HEK293 (cell line): ENCODE data around the gene MC1R.
A peak's percentile ranks its signal among the peaks of the same experiment; 100 is the strongest.

ENCODE experiments used
- CTCF ChIA-PET: fragments of 350-600 bp; formaldehyde crosslinking; extraction: SDS; loops from one replicate; lab custom pipeline; 2021; ENCODE audit warnings: antibody characterized with exemption; lab: Yijun Ruan, JAX
- POLR2A ChIA-PET: fragments of 300-600 bp; formaldehyde crosslinking; extraction: SDS; loops from one replicate; lab custom pipeline; 2020; ENCODE audit warnings: antibody characterized with exemption, inconsistent platforms; lab: Yijun Ruan, JAX
- H3K27ac ChIP-seq: fragments of 200-500 bp; sonication (Bioruptor generic); 2 replicates; pipeline ENCODE4 v1.5.1; 2014; ENCODE audit warnings: low read depth, low read length, control low read depth, inconsistent platforms; ENCODE audit errors: extremely low read depth
- H3K36me3 ChIP-seq, 2 experiments: fragments of 200-500 bp in 1 of 2; sonication (Bioruptor generic) in 1 of 2; 1 replicate in 1 of 2; 2 replicates in 1 of 2; pipeline ENCODE4 v1.5.1; 2014 to 2017; ENCODE audit warnings: inconsistent platforms in 2 of 2, low read length in 2 of 2; ENCODE audit not compliant: control insufficient read depth in 2 of 2, insufficient read depth in 1 of 2
- H3K4me1 ChIP-seq: fragments of 200-500 bp; sonication (Bioruptor generic); 2 replicates; pipeline ENCODE4 v1.5.1; 2014; ENCODE audit warnings: mild to moderate bottlenecking, low read length, inconsistent platforms; ENCODE audit not compliant: control insufficient read depth, insufficient read depth
- H3K4me3 ChIP-seq: 2 replicates; pipeline ENCODE4 v1.5.1; 2011; ENCODE audit warnings: low read depth, mild to moderate bottlenecking, control low read depth, low read length, moderate library complexity
- H3K9me3 ChIP-seq: fragments of 200-500 bp; sonication (Bioruptor generic); 2 replicates; pipeline ENCODE4 v1.5.1; 2014; ENCODE audit warnings: low read depth, low read length, inconsistent platforms; ENCODE audit not compliant: control insufficient read depth, insufficient read depth
- CTCF ChIP-seq: fragments of 450-650 bp; formaldehyde crosslinking; IDR thresholded peaks from 2 replicates; pipeline ENCODE4 v1.5.1; 2016; ENCODE audit warnings: missing biosample characterization, missing genetic modification characterization
- FEZF1 ChIP-seq: fragments of 450-650 bp; formaldehyde crosslinking; IDR thresholded peaks from 2 replicates; pipeline ENCODE4 v1.5.1; 2016; ENCODE audit warnings: missing biosample characterization, missing genetic modification characterization
- GLIS2 ChIP-seq: fragments of 450-650 bp; formaldehyde crosslinking; IDR thresholded peaks from 2 replicates; pipeline ENCODE4 v1.5.1; 2016; ENCODE audit warnings: missing biosample characterization, missing genetic modification characterization
- KLF10 ChIP-seq: fragments of 450-650 bp; IDR thresholded peaks from 2 replicates; pipeline ENCODE4 v1.5.1; 2018; ENCODE audit warnings: missing biosample characterization, mild to moderate bottlenecking, missing genetic modification characterization
- KLF17 ChIP-seq: fragments of 450-650 bp; formaldehyde crosslinking; IDR thresholded peaks from 2 replicates; pipeline ENCODE4 v1.5.1; 2016; ENCODE audit warnings: missing biosample characterization, missing genetic modification characterization
- KLF8 ChIP-seq: fragments of 450-650 bp; formaldehyde crosslinking; IDR thresholded peaks from 2 replicates; pipeline ENCODE4 v1.5.1; 2016; ENCODE audit warnings: missing biosample characterization, missing genetic modification characterization
- PBX3 ChIP-seq: sonication (generic); formaldehyde crosslinking; IDR thresholded peaks from 2 replicates; pipeline ENCODE4 v1.8.1; 2022; ENCODE audit warnings: mild to moderate bottlenecking, moderate library complexity, missing genetic modification reagents
- SCRT2 ChIP-seq: fragments of 450-650 bp; formaldehyde crosslinking; IDR thresholded peaks from 2 replicates; pipeline ENCODE4 v1.5.1; 2016; ENCODE audit warnings: missing biosample characterization, missing genetic modification characterization
- SETDB1 ChIP-seq: IDR thresholded peaks from one replicate; pipeline ENCODE4 v1.6.1; 2017; ENCODE audit warnings: mild to moderate bottlenecking, low read length, moderate library complexity, mixed read lengths; ENCODE audit not compliant: insufficient read length
- SP2 ChIP-seq: fragments of 450-650 bp; formaldehyde crosslinking; IDR thresholded peaks from 2 replicates; pipeline ENCODE4 v1.5.1; 2016; ENCODE audit warnings: missing biosample characterization, missing genetic modification characterization
- ZNF114 ChIP-seq: fragments of 450-650 bp; formaldehyde crosslinking; IDR thresholded peaks from 2 replicates; pipeline ENCODE4 v1.5.0; 2017; ENCODE audit warnings: missing biosample characterization, missing genetic modification characterization
- ZNF354C ChIP-seq: fragments of 450-650 bp; formaldehyde crosslinking; IDR thresholded peaks from 2 replicates; pipeline ENCODE4 v1.5.1; 2016; ENCODE audit warnings: missing biosample characterization, missing genetic modification characterization, low read depth, borderline replicate concordance
- ZNF530 ChIP-seq: fragments of 450-650 bp; formaldehyde crosslinking; IDR thresholded peaks from 2 replicates; pipeline ENCODE4 v1.5.1; 2016; ENCODE audit warnings: low read depth, missing biosample characterization, missing genetic modification characterization
- ZNF549 ChIP-seq: fragments of 450-650 bp; IDR thresholded peaks from 2 replicates; pipeline ENCODE4 v1.5.1; 2018; ENCODE audit warnings: missing biosample characterization, missing genetic modification characterization, mild to moderate bottlenecking, inconsistent platforms, moderate library complexity
- ZNF571 ChIP-seq: fragments of 450-650 bp; formaldehyde crosslinking; IDR thresholded peaks from 2 replicates; pipeline ENCODE4 v1.5.0; 2017; ENCODE audit warnings: missing biosample characterization, missing genetic modification characterization
- ZNF585B ChIP-seq: fragments of 450-650 bp; formaldehyde crosslinking; IDR thresholded peaks from 2 replicates; pipeline ENCODE4 v1.5.1; 2016; ENCODE audit warnings: missing biosample characterization, missing genetic modification characterization
- ZNF596 ChIP-seq: fragments of 450-650 bp; IDR thresholded peaks from 2 replicates; pipeline ENCODE4 v1.5.0; 2018; ENCODE audit warnings: missing biosample characterization, mild to moderate bottlenecking, missing genetic modification characterization, moderate library complexity
- ZNF600 ChIP-seq: fragments of 450-650 bp; formaldehyde crosslinking; IDR thresholded peaks from 2 replicates; pipeline ENCODE4 v1.5.1; 2016; ENCODE audit warnings: missing biosample characterization, missing genetic modification characterization
- ZNF610 ChIP-seq: fragments of 450-650 bp; formaldehyde crosslinking; IDR thresholded peaks from 2 replicates; pipeline ENCODE4 v1.5.1; 2016; ENCODE audit warnings: missing biosample characterization, missing genetic modification characterization, borderline replicate concordance
- ZNF660 ChIP-seq: fragments of 450-650 bp; IDR thresholded peaks from 2 replicates; pipeline ENCODE4 v1.5.1; 2018; ENCODE audit warnings: missing biosample characterization, mild to moderate bottlenecking, missing genetic modification characterization
- ZNF792 ChIP-seq: fragments of 450-650 bp; formaldehyde crosslinking; IDR thresholded peaks from 2 replicates; pipeline ENCODE4 v1.5.1; 2016; ENCODE audit warnings: missing biosample characterization, missing genetic modification characterization
- ZSCAN30 ChIP-seq: fragments of 450-650 bp; IDR thresholded peaks from 2 replicates; pipeline ENCODE4 v1.5.1; 2018; ENCODE audit warnings: missing biosample characterization, mild to moderate bottlenecking, missing genetic modification characterization, moderate library complexity
- ZSCAN4 ChIP-seq: fragments of 450-650 bp; formaldehyde crosslinking; IDR thresholded peaks from 2 replicates; pipeline ENCODE4 v1.5.1; 2017; ENCODE audit warnings: missing biosample characterization, missing genetic modification characterization
- TF ChIP-seq, protein P1 (sequence below): fragments of 450-650 bp; formaldehyde crosslinking; IDR thresholded peaks from 2 replicates; pipeline ENCODE4 v1.5.1; 2016; ENCODE audit warnings: missing biosample characterization, missing genetic modification characterization
- TF ChIP-seq, protein P2 (sequence below): fragments of 450-650 bp; formaldehyde crosslinking; IDR thresholded peaks from 2 replicates; pipeline ENCODE4 v1.5.1; 2016; ENCODE audit warnings: missing biosample characterization, missing genetic modification characterization
- TF ChIP-seq, protein P3 (sequence below): fragments of 450-650 bp; formaldehyde crosslinking; IDR thresholded peaks from 2 replicates; pipeline ENCODE4 v1.5.1; 2016; ENCODE audit warnings: missing biosample characterization, missing genetic modification characterization

The MC1R gene

DNA sequence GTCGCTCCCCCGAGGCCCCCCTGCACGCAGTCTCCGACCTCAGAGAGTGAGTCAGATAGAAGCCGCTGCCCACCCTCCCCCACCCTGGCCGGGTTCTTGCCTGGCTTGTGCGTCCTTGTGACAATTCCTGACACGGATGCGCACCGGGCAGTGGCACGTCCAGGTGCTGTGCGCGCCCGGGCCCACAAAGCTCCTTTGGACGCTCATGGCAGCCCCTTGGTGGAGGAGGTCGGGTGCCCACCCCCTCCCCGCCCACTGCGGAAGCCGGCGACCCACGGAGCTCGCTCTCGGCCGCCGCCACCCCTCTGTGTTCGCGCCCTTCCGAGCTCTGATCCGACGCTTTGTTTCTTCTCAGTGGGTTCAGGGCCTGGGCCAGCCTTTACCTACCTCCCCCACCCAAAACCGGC, 3.8 kb downstream of the MC1R start (continued):
- TF ChIP-seq, protein P1, sequence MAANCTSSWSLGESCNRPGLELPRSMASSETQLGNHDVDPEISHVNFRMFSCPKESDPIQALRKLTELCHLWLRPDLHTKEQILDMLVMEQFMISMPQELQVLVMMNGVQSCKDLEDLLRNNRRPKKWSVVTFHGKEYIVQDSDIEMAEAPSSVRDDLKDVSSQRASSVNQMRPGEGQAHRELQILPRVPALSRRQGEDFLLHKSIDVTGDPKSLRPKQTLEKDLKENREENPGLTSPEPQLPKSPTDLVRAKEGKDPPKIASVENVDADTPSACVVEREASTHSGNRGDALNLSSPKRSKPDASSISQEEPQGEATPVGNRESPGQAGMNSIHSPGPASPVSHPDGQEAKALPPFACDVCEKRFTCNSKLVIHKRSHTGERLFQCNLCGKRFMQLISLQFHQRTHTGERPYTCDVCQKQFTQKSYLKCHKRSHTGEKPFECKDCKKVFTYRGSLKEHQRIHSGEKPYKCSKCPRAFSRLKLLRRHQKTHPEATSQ (tag by site-specific recombination) = no peak
- TF ChIP-seq ZNF571 (tag by site-specific recombination) (no peak), ZNF585B (tag by site-specific recombination) (no peak), ZNF114 (tag by site-specific recombination) (no peak), ZNF354C (tag by site-specific recombination) (no peak), KLF8 (tag by site-specific recombination) (no peak), FEZF1 (tag by site-specific recombination) (no peak), KLF10 (tag by site-specific recombination) (0 out of 2 replicates have a peak, but pooled peaks have one; percentile 44), ZNF530 (tag by site-specific recombination) (no peak), SCRT2 (tag by site-specific recombination) (no peak), ZSCAN4 (tag by site-specific recombination) (no peak), ZNF596 (tag by site-specific recombination) (no peak), ZNF792 (no peak), ZNF610 (tag by site-specific recombination) (no peak), SETDB1 (no peak)
- TF ChIP-seq, all 188 proteins: peak for 18

DNA sequence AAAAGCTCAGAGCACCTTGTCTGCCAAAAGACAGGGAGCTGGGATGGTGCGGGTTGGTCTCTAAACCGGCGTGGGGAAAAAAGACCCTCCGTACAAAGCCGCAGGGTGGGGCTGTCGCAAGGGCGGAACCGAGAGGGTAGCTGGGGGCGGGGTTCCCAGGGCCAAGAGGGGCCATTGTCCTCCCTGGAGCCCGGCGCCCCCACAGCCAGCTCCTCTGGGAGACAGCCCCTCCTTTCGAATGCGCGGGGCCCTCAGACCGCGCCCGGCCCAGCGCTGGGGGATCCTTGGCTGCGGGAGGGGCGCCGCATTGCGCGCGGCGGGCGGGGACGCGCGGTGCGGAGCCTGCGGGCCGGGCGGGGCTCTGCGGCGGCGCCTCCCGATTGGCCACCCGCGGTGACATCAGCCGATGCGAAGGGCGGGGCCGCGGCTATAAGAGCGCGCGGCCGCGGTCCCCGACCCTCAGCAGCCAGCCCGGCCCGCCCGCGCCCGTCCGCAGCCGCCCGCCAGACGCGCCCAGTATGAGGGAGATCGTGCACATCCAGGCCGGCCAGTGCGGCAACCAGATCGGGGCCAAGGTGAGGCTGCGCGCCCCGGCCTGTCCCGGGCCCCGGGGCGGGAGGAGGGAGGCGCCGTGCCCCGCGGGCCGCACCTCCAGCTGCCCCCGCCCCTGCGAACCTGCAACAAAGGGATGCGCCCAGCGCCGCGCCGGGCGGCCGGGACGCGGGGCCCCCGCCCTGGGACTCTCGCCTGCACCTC, 4.4 kb downstream of the MC1R start, which contains the start of gene TUBB3:
Gene TUBB3 (plus strand): TSS at position 459 of the 756 bp plus-strand sequence. CDS start 60 bp downstream, at position 519.
- POLR2A ChIA-PET = interaction anchor here (0.5 to 2.5 kb wide), 18 partner anchors 8 to 222 kb away, joined by 3 to 32 read pairs (median 6); partner anchors contain the start of genes DBNDD1, SPATA2L and TCF25
- Histone ChIP-seq H3K9me3 (no peaks in the 10 kb centered on the region), H3K27ac (peak within 1 kb of the TSS; percentile 70), H3K4me1 (peaks cover 22% of the 10 kb centered on the region), H3K4me3 (peak within 1 kb of the TSS; percentile 38), H3K36me3 (no peaks in the 10 kb centered on the region)
- CTCF ChIA-PET = interaction anchor here (0.7 to 2.7 kb wide), 4 partner anchors 11 to 75 kb away, joined by 3 to 16 read pairs (median 4); no protein-coding TSS in a partner anchor
- TF ChIP-seq ZSCAN30 (tag by site-specific recombination) (peak; percentile 58; the same call in 1 of the 2 replicates), ZNF600 (tag by site-specific recombination) (no peak), GLIS2 (tag by site-specific recombination) (peak; percentile 24; the same call in 1 of the 2 replicates), KLF17 (0 out of 2 replicates have a peak, but pooled peaks have one; percentile 8), SP2 (tag by site-specific recombination) (peak; percentile 40; the same call in 1 of the 2 replicates), ZNF660 (peak; percentile 71), ZNF549 (tag by site-specific recombination) (0 out of 2 replicates have a peak, but pooled peaks have one; percentile 23), PBX3 (peak; percentile 81), CTCF (tag by site-specific recombination) (peak; percentile 57; the same call in 1 of the 2 replicates)
- TF ChIP-seq, protein P2, sequence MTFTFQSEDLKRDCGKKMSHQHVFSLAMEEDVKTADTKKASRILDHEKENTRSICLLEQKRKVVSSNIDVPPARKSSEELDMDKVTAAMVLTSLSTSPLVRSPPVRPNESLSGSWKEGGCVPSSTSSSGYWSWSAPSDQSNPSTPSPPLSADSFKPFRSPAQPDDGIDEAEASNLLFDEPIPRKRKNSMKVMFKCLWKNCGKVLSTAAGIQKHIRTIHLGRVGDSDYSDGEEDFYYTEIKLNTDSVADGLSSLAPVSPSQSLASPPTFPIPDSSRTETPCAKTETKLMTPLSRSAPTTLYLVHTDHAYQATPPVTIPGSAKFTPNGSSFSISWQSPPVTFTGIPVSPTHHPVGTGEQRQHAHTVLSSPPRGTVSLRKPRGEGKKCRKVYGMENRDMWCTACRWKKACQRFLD (tag by site-specific recombination) = no peak
- TF ChIP-seq, protein P3, sequence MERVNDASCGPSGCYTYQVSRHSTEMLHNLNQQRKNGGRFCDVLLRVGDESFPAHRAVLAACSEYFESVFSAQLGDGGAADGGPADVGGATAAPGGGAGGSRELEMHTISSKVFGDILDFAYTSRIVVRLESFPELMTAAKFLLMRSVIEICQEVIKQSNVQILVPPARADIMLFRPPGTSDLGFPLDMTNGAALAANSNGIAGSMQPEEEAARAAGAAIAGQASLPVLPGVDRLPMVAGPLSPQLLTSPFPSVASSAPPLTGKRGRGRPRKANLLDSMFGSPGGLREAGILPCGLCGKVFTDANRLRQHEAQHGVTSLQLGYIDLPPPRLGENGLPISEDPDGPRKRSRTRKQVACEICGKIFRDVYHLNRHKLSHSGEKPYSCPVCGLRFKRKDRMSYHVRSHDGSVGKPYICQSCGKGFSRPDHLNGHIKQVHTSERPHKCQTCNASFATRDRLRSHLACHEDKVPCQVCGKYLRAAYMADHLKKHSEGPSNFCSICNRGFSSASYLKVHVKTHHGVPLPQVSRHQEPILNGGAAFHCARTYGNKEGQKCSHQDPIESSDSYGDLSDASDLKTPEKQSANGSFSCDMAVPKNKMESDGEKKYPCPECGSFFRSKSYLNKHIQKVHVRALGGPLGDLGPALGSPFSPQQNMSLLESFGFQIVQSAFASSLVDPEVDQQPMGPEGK (tag by site-specific recombination) = peak; percentile 79
